ENCODE data around the gene KLKB1. TPM values are rescaled to one million over a fixed set of nuclear protein-coding genes. Genes with fewer than 3 reads are reported as not detected.

The KLKB1 gene
- total RNA-seq, 6 experiments from 2014 or later: 48.1 to 130 (median 75.8) TPM

DNA sequence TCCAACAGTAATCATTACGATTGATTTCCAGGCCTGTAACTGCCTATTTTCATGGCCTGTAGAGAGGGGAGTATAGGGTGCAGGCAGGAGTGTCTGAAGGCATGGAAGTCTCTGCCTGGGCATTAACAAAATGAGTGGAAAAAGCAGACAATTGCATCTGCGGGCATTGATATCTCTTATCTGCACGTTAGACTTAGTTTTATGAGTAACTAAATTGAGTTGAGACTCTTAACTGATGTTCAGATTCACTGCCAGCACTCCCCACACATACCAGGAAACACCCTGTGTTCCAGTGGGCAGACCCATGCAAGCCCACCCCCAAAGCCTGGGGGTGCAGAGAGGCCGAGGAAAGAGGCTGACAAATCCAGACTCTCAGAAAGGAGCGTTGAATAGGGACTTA is 72.0 kb downstream of the KLKB1 start:
- TF ChIP-seq, protein P1, sequence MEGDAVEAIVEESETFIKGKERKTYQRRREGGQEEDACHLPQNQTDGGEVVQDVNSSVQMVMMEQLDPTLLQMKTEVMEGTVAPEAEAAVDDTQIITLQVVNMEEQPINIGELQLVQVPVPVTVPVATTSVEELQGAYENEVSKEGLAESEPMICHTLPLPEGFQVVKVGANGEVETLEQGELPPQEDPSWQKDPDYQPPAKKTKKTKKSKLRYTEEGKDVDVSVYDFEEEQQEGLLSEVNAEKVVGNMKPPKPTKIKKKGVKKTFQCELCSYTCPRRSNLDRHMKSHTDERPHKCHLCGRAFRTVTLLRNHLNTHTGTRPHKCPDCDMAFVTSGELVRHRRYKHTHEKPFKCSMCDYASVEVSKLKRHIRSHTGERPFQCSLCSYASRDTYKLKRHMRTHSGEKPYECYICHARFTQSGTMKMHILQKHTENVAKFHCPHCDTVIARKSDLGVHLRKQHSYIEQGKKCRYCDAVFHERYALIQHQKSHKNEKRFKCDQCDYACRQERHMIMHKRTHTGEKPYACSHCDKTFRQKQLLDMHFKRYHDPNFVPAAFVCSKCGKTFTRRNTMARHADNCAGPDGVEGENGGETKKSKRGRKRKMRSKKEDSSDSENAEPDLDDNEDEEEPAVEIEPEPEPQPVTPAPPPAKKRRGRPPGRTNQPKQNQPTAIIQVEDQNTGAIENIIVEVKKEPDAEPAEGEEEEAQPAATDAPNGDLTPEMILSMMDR (IDR thresholded peaks at IDR 0.05): no peak
- TF ChIP-seq POLR2A (IDR thresholded peaks at IDR 0.05): no peak
- Histone ChIP-seq H3K27ac (no peak overlapping the region), H3K4me1 (peaks cover 0 to 3% (median 0%) of the 10 kb centered on the region in 4 donors), H3K9me3 (no peaks in the 10 kb centered on the region), H3K27me3 (no peaks in the 10 kb centered on the region), H3K36me3 (no peaks in the 10 kb centered on the region), H3K4me3 (no peak overlapping the region)
- intact Hi-C loops (cut with DNase I): loop anchor here (10.0 kb wide), 1 partner anchor 286 kb away; no protein-coding TSS in a partner anchor
- ATAC-seq (no peak), DNase-seq (no peak)
- 72% methylated on average over 4 of the region's 5 CpGs for WGBS (ENCODE audit: insufficient coverage, low coverage, low lambda C conversion rate, missing lambda C conversion rate)

DNA sequence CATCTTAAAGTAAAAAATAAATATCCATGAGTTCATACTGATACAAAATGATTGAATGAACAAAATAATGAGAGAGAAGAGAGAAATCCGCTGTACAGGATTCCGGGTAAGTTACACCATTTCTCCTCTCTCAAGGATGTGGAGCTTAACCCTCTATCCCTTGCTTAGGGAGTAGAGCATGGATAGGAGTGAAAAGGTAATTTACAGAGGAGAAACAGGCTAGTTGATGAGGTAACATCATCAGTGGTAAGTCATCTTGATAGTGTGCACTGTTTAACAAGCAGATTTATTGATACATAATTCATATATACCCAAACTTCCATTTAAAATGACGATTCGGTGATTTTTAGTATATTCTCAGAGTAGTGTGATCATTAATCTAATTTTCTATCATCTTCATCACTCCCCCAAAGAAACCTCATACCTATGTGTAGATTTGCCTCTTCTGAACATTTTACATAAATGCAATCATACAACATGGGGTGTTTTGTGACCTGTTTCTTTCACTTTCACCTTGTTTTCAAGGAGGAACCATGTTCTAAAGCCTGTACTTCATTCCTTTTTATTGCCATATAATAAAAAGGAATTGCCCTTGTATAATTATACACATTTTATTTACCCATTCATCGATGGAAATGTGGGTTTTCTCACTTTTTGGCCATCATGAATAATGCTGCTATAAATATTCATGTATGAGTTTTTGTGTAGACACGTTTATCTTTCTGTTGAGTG is 73.5 kb downstream of the KLKB1 start:
- intact Hi-C loops (cut with DNase I): loop anchor here in 1 of 2 donors (10.0 kb wide), 1 partner anchor 264 kb away; no protein-coding TSS in a partner anchor
- 72% methylated on average over 6 of the region's 6 CpGs for WGBS (ENCODE audit: insufficient coverage, low coverage, low lambda C conversion rate, missing lambda C conversion rate)
- no peaks in the 10 kb centered on the region for H3K27me3 ChIP-seq
- no peak overlapping the region for H3K27ac ChIP-seq
- no peak for ATAC-seq
- H3K9me3 ChIP-seq: no peaks in the 10 kb centered on the region
- DNase-seq: no peak
- TF ChIP-seq POLR2A (IDR thresholded peaks at IDR 0.05): no peak
- TF ChIP-seq, protein P1 (IDR thresholded peaks at IDR 0.05): no peak
- H3K4me1 ChIP-seq: peaks cover 0 to 3% (median 0%) of the 10 kb centered on the region in 4 donors
- no peaks in the 10 kb centered on the region for H3K36me3 ChIP-seq
- H3K4me3 ChIP-seq: no peak overlapping the region

DNA sequence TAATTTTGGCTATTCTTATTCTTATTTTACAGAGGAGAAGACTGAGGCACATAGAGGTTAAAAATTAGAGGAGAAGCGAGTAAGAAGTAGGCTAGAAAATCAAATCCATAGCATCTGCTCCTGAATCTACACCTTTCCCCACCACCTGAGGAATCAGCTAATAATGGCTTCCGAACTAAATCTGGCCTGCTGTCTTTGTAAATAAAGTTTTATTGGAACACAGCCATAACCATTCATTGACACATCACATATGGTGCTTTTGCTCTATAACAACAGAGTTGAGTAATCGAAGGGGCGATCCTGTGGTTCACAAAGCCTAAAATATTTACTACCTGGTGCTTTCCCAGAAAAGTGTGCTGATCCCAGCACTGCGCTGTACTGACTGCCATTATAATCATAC is 76.9 kb downstream of the KLKB1 start:
- no peaks in the 10 kb centered on the region for H3K4me1 ChIP-seq
- no peak overlapping the region for H3K27ac ChIP-seq
- no peaks in the 10 kb centered on the region for H3K27me3 ChIP-seq
- no peaks in the 10 kb centered on the region for H3K36me3 ChIP-seq
- WGBS (ENCODE audit: insufficient coverage, low coverage, low lambda C conversion rate, missing lambda C conversion rate): 79% methylated on average over 5 of the region's 5 CpGs
- DNase-seq: no peak
- ATAC-seq: no peak
- no peak for TF ChIP-seq POLR2A (IDR thresholded peaks at IDR 0.05)
- TF ChIP-seq, protein P1 (IDR thresholded peaks at IDR 0.05): no peak
- no peaks in the 10 kb centered on the region for H3K9me3 ChIP-seq
- intact Hi-C loops (cut with DNase I): loop anchor here in 1 of 2 donors (10.0 kb wide), 1 partner anchor 261 kb away; no protein-coding TSS in a partner anchor
- H3K4me3 ChIP-seq: no peak overlapping the region

DNA sequence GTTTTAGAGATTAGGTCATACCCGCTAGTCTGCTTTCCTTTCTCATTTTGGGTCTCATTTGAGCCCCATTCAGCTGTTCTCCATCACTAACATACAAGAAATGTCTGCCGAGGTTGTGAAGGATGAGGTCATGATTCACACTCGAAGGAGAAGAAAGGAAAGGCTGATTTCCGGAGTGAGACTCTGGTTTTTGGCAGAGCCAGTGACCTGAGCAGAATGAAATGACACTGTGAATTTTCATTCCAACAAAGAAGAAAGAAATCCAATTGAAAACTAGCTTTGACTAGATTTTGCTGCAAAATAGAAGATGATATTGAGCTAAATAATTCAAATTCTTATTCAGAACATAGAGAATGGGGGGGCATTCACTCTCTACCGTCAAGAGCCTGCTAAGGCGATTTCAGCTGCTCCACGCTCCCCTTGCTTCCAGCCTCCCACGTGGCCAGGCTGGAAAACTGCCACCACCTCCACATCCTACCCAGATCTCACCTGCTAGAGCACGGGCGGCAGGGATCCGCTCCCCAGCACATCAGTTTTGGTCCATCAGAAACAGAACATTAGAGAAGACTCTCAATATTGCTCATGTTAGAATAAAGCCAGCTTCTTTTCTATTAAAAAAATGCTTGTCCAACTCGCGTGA is 77.7 kb downstream of the KLKB1 start:
- WGBS (ENCODE audit: insufficient coverage, low coverage, low lambda C conversion rate, missing lambda C conversion rate): 44% methylated on average over 7 of the region's 13 CpGs
- no peak for DNase-seq
- intact Hi-C loops (cut with DNase I): loop anchor here in 1 of 2 donors (10.0 kb wide), 1 partner anchor 260 kb away; no protein-coding TSS in a partner anchor

More for the DNA sequence above, 77.7 kb downstream of the KLKB1 start:
- Histone ChIP-seq H3K9me3 (no peaks in the 10 kb centered on the region), H3K27ac (no peak overlapping the region), H3K36me3 (no peaks in the 10 kb centered on the region), H3K4me1 (no peaks in the 10 kb centered on the region), H3K27me3 (no peaks in the 10 kb centered on the region), H3K4me3 (no peak overlapping the region)
- no peak for ATAC-seq
- TF ChIP-seq, protein P1 (IDR thresholded peaks at IDR 0.05): no peak
- no peak for TF ChIP-seq POLR2A (IDR thresholded peaks at IDR 0.05)

Data from right lobe of liver (tissue), 6 donors.